GM19468 (cell line): ENCODE results near the gene NTN4.
"Not testable (repeated sequence)": the region's sequence is repeated elsewhere in the genome, so short reads cannot be mapped to it uniquely, and the experiment has no call there.

Experiments
- ATAC-seq: cut with Tn5 transposase; IDR thresholded peaks from one replicate; pipeline ENCODE4 v1.9.1; 2021; ENCODE audit warnings: mild to moderate bottlenecking, moderate library complexity, moderate number of reproducible peaks; ENCODE audit not compliant: unreplicated experiment; ENCODE audit errors: extremely low read depth

NTN4 gene

DNA sequence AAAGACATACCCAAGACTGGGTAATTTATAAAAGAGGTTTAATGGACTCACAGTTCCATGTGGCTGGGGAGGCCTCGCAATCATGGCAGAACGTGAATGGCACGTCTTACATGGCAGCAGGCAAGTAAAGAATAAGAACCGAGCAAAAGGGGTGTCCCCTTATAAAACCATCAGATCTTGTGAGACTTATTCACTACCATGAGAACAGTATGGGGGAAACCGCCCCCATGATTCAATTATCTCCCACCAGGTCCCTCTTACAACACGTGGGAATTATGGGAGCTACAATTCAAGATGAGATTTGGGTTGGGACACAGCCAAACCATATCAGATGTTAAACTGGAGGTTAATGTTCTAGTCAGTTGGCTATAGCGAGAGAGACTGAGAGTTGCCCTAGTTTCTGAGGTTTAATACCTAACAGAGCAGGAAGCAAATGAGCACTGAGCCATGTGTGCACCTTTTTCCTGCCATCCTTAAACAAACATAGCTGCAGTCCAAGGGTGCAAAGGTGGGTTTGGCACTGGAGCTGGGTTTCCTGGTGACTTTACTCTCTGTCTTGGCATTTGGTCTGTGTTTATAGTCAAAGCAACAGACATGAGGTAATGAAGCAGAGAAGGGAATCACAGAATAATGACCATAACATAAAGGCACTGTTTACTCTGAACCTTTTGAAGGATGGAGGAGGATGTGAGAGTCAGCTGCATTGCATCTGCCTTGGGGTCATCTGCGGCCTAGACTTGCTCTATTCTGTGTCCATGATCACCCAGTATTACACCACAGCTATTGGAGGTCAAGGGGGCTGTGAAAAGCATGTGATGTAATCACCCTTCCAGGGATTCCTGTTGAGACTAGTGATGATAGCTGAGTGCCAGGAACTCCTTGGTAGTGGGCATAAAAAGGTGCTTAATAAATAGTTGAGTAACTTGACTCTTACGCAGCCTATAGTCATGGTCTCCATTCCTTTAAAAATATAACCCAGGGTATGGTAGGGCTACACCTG lies 155.6 kb downstream of the NTN4 start:
- ATAC-seq: no peak

DNA sequence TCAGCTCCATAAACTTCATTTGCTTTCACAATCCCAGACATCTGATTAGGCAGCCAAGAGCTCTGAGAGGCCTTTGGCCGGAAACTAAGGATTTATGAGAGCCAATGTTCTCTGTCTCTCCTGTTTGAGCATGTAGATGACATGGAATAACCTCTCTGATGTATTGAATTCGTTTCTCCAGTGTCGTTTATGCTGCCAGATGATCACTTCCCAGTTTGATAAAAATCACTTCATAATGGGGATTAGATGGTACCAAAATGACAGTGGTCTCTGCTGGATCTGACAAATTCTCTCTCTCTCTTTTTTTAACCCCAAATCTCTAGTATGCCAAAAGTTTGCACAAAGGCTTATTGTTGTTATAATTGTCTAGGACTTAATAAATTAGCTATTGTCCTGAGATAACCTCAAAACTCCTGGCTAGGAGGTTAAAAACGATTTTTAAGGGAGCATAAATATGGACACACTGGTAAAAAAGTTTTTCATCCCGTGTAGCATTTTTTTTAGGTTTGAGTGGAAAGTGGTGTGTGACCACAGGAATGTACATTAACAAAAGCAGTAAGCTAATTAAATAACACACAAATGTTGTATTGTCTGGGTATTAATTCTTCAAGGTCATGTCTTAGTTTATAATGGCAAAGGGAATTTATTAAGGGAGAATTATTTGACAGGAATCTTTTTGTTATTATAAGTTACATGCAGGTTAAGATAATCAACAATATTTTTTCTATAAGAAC lies 156.7 kb downstream of the NTN4 start:
- ATAC-seq: no peak

GRCh38 chr12:95633049-95633731 lies 157.4 kb downstream of the NTN4 start:
- no peak for ATAC-seq

DNA sequence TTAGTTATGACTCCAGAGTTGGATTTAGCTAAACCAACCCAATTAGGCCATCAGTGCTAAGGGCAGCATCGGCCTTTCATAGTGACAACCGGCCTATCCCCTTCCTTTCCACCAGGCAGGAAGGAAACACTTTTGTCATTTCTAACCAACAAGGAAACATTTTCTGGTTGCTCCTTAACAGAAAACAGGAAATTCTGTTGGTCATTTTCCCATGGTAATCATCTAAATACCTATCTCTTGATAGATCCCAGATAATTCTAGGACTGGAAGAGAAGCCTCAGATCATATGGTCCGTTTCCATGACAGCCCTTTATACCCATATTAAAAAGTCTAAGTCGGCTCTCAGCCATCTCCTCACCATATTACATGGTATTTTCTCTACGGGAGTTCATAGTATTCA lies 160.1 kb downstream of the NTN4 start:
- ATAC-seq: no peak

GRCh38 chr12:95629392-95629791 lies 161.2 kb downstream of the NTN4 start:
- ATAC-seq: no peak

DNA sequence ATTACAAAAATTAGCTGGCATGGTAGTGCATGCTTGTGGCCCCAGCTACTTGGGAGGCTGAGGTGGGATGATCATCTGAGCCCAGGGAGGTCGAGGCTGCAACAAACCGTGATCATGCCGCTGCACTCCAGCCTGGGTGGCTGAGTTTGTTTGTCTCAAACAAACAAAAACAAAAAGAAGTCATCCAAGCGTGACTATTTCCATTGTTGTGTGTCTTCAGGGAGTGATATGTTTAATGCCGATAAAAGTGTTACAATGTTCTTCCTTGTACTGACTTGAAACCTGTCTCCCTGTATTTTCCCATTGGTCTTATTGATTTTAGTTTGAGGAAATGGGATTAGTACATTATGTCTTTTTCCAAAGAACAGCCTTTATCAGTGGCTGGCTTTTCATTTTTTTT lies 163.7 kb downstream of the NTN4 start:
- ATAC-seq: no peak

DNA sequence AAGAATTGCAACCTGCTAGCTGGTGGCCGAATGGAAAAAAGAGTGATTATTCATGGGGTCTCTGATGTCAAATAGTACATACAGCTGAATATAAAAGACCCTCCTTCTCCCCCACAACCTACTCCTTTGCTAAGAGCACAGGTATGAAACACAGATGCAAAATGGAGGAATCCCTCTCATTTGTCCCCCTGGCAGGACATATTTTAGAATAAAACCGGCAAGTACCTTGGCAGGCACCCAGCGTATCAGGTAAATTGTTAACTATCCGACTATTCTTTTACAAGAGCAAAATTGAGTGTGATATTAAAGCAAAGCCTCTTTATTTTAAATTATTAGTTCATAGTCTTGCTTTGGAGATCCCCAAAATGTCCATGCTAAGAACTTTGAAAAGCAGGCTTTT lies 165.6 kb downstream of the NTN4 start:
- ATAC-seq: no peak

DNA sequence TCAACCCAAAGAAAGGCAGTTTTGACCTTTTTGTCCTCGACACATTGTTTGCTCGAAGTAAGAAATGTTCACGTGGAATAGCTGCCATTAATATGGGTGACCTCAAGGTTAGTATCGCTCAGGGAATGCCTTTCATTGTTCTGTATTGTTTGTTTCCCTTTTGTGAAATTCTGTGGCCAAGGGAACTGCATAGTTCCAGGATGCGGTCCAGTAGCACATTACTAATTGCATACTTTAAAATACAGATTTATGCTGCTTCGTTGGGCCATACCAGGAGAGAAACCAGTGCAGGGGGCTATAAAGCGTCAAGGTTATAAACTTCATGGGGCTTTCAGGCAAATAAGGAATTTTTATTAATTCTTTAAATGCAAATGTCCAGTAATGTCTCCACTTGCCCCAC lies 166.0 kb downstream of the NTN4 start:
- no peak for ATAC-seq

- ATAC-seq: no peak
Measured at GRCh38 chr12:95623554-95624170, 166.9 kb downstream of the NTN4 start.

- no peak for ATAC-seq
Measured at GRCh38 chr12:95622879-95623278, 167.7 kb downstream of the NTN4 start.

DNA sequence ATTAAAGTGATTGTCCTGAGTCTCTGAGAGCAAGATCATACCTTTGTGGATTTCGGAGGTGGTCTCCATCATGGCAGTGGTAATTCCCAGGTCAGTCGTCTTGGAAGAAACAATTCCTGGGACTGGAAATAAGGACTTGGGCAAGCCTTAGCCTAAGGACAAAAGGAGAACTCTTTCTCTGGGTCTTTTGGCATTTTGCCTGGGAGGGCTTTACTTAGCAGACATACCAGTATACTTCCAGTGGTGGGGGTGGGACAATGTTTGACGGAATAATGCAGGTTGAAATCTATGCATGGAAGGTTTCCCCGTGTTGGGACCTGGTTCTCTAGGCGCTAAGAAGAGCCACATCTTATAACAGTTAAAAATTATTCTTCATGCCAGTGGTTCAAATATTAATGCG lies 168.8 kb downstream of the NTN4 start:
- ATAC-seq: no peak

- ATAC-seq: no peak
Measured at GRCh38 chr12:95620171-95620570, 170.4 kb downstream of the NTN4 start.

GRCh38 chr12:95616470-95616869 lies 174.1 kb downstream of the NTN4 start:
- ATAC-seq: not testable (repeated sequence)

DNA sequence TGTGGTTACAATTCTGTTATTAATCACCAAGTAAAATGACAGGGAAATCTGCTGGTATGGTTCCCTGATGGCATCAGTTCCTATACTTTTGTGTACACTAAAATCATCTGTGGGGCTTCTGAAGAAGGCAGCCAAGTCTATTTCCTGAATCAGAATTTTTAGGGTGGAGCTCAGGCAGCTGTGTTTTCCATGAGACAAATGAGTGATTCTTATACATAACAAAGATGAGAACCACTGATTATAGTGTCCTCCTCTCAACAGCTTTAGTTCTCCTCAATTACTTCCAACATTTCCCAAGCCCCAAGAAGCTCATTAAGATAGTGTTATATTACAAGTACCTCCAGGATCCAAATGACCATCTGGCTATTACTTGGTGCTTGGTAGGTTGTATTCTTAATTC lies 174.8 kb downstream of the NTN4 start:
- no peak for ATAC-seq

DNA sequence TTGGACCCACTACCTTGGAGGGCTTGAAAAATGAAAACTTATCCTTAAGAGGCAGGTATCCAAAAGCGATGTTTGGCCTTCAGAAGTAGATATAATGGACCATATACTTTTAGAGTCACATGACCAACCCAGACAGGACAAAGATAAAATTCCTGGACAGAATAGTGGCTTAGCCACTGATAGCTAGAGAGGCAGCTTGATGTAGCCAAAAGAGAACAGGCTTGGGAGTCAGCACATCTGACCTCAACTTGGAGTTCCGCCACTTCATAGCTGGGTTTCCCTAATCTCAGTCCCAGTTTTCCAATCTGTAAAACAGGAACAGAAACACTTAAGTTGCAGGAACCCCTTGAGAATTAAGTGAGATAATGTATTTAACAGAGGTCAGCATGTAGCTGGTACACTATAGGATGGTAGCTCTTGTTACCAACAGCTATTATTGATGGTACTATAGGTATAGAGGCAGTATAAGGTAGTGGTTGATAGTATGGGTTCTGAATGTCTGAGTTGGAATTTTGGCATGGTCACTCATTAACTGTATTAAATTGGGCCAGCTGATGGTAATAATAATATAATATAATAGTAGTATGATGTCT lies 176.1 kb downstream of the NTN4 start:
- ATAC-seq: no peak

DNA sequence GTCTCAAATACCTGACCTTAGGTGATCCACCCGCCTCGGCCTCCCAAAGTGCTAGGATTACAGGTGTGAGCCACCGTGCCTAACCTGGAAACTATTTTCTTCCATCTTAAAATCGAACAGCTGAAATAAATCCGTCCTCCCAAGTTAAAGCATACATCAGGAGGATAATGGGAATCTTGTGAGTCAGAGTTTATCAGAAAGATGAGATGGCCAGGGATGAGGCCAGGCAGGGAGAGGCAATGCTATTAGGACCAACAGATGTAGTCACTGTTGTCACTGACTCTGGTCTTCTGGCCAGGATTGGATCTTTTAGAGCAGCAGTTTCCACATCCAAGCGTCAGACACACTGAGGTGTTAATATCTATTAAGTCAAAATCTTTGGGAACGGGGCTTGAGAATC lies 177.5 kb downstream of the NTN4 start:
- ATAC-seq: no peak

GRCh38 chr12:95611676-95612309 lies 178.8 kb downstream of the NTN4 start:
- ATAC-seq: no peak

GRCh38 chr12:95608252-95609033 lies 182.1 kb downstream of the NTN4 start:
- no peak for ATAC-seq
